H1 (cell line): ENCODE measurements around the gene POLR2A. TPM values are rescaled to one million over a fixed set of nuclear protein-coding genes. Genes with fewer than 3 reads are reported as not detected.
"Not testable (repeated sequence)": the region's sequence is repeated elsewhere in the genome, so short reads cannot be mapped to it uniquely, and the experiment has no call there.

ENCODE experiments used
- CTCF ChIA-PET: fragments of 300-600 bp; sonication (Branson Sonifier 250); formaldehyde crosslinking; loops from one replicate; lab custom pipeline; 2021; ENCODE audit not compliant: partially characterized antibody; lab: Charles Lee
- POLR2A ChIA-PET: fragments of 300-600 bp; sonication (Branson Sonifier 250); formaldehyde crosslinking; loops from one replicate; lab custom pipeline; 2021; ENCODE audit warnings: inconsistent platforms; ENCODE audit not compliant: partially characterized antibody; lab: Charles Lee
- DNase-seq, 2 experiments: peaks; one replicate each; pipeline versions ENCODE4 v3.0.0 to v3.0.0-alpha.2; 2010 to 2022; ENCODE audit warnings: low spot score in 2 of 2, low read depth in 1 of 2, mixed read lengths in 1 of 2
- FAIRE-seq: peaks from 2 replicates; lab custom pipeline; 2011; peaks lifted over from hg19 to GRCh38; lab: Jason Lieb, UNC
- H2AFZ ChIP-seq: 2 replicates; pipeline ENCODE4 v1.8.1; 2012; ENCODE audit warnings: low read length, inconsistent platforms
- H2AK5ac ChIP-seq: 2 replicates; pipeline ENCODE4 v1.6.1; 2013; ENCODE audit warnings: low read depth, low read length
- H2BK120ac ChIP-seq: replicated peaks from 2 replicates; pipeline ENCODE3; 2013; ENCODE audit warnings: low read depth, low read length, inconsistent platforms
- H2BK12ac ChIP-seq: 2 replicates; pipeline ENCODE4 v1.6.1; 2013; ENCODE audit warnings: low read depth, low read length
- H2BK15ac ChIP-seq: 2 replicates; pipeline ENCODE4 v1.6.1; 2013; ENCODE audit warnings: low read length
- H2BK20ac ChIP-seq: 2 replicates; pipeline ENCODE4 v1.6.1; 2013; ENCODE audit warnings: low read length
- H2BK5ac ChIP-seq: 2 replicates; pipeline ENCODE4 v1.6.1; 2013; ENCODE audit warnings: low read depth, low read length
- H3K14ac ChIP-seq: 2 replicates; pipeline ENCODE4 v1.6.1; 2013; ENCODE audit warnings: inconsistent platforms; ENCODE audit not compliant: insufficient read length
- H3K18ac ChIP-seq: 2 replicates; pipeline ENCODE4 v1.6.1; 2013; ENCODE audit warnings: low read length; ENCODE audit errors: extremely low read depth
- H3K23ac ChIP-seq: 2 replicates; pipeline ENCODE4 v1.6.1; 2013; ENCODE audit warnings: inconsistent platforms; ENCODE audit not compliant: insufficient read length
- H3K23me2 ChIP-seq: 2 replicates; pipeline ENCODE4 v1.6.1; 2013; ENCODE audit warnings: low read depth, low read length
- H3K27ac ChIP-seq: 2 replicates; pipeline ENCODE4 v1.6.1; 2011; ENCODE audit warnings: low read depth, low read length, inconsistent platforms
- H3K27me3 ChIP-seq, 4 experiments: replicated peaks in 1 of 4; 1 replicate in 1 of 4; 2 replicates in 3 of 4; pipeline versions ENCODE4 v1.6.1 to v1.8.1; 2011 to 2013; ENCODE audit warnings: low read length in 3 of 4, mild to moderate bottlenecking in 3 of 4, inconsistent platforms in 2 of 4, mixed read lengths in 2 of 4, moderate library complexity in 1 of 4; ENCODE audit not compliant: control insufficient read depth in 3 of 4, insufficient read depth in 3 of 4; ENCODE audit errors: extremely low read depth in 1 of 4
- H3K36me3 ChIP-seq, 4 experiments: 2 replicates each; pipeline versions ENCODE4 v1.6.1 to v1.8.1; 2011 to 2013; ENCODE audit warnings: mild to moderate bottlenecking in 4 of 4, low read length in 3 of 4, moderate library complexity in 2 of 4, control low read depth in 1 of 4, inconsistent platforms in 1 of 4; ENCODE audit not compliant: insufficient read depth in 4 of 4, control insufficient read depth in 2 of 4
- H3K4ac ChIP-seq: replicated peaks from 2 replicates; pipeline ENCODE3; 2013; ENCODE audit warnings: low read length, low read depth, mixed read lengths, inconsistent platforms; ENCODE audit not compliant: insufficient read length
- H3K4me1 ChIP-seq, 4 experiments: replicated peaks in 1 of 4; 1 replicate in 1 of 4; 2 replicates in 3 of 4; pipeline versions ENCODE4 v1.6.1 to v1.8.1; 2011 to 2013; ENCODE audit warnings: low read length in 3 of 4, inconsistent platforms in 2 of 4, mixed read lengths in 1 of 4; ENCODE audit not compliant: insufficient read depth in 4 of 4, control insufficient read depth in 3 of 4
- H3K4me2 ChIP-seq, 2 experiments: 2 replicates each; pipeline versions ENCODE4 v1.6.1 to v1.8.1; 2011 to 2013; ENCODE audit warnings: low read depth in 2 of 2, low read length in 2 of 2, control low read depth in 1 of 2, inconsistent platforms in 1 of 2, mild to moderate bottlenecking in 1 of 2; ENCODE audit not compliant: insufficient read depth in 1 of 2
- H3K4me3 ChIP-seq, 4 experiments: fragments of 200-600, 300-600 bp in 1 of 4; sonication (generic), shearing (Covaris generic), sonication (Bioruptor Twin) in 1 of 4; 2 replicates each; pipeline versions ENCODE4 v1.5.1 to v1.8.1; 2011 to 2016; ENCODE audit warnings: low read length in 4 of 4, low read depth in 3 of 4, control low read depth in 2 of 4, inconsistent platforms in 2 of 4, mild to moderate bottlenecking in 2 of 4, mixed read lengths in 1 of 4, moderate library complexity in 1 of 4; ENCODE audit not compliant: insufficient read depth in 2 of 4; ENCODE audit errors: extremely low read depth in 1 of 4
- H3K56ac ChIP-seq: replicated peaks from 2 replicates; pipeline ENCODE3; 2013; ENCODE audit warnings: low read depth, mild to moderate bottlenecking, mixed read lengths, low read length, inconsistent platforms; ENCODE audit not compliant: insufficient read length
- H3K79me1 ChIP-seq: 2 replicates; pipeline ENCODE4 v1.6.1; 2013; ENCODE audit warnings: low read depth, low read length, control low read depth
- H3K79me2 ChIP-seq, 2 experiments: 2 replicates each; pipeline versions ENCODE4 v1.6.1 to v1.8.1; 2012 to 2013; ENCODE audit warnings: low read length in 2 of 2, mild to moderate bottlenecking in 2 of 2, inconsistent platforms in 1 of 2; ENCODE audit not compliant: insufficient read depth in 2 of 2, control insufficient read depth in 1 of 2
- H3K9ac ChIP-seq, 4 experiments: replicated peaks in 1 of 4; 1 replicate in 1 of 4; 2 replicates in 3 of 4; pipeline versions ENCODE4 v1.6.1 to v1.8.1; 2011 to 2013; ENCODE audit warnings: low read depth in 3 of 4, low read length in 3 of 4, control low read depth in 2 of 4, mild to moderate bottlenecking in 2 of 4, moderate library complexity in 2 of 4, inconsistent platforms in 1 of 4; ENCODE audit errors: extremely low read depth in 1 of 4
- H3K9me3 ChIP-seq, 2 experiments: 2 replicates each; pipeline versions ENCODE4 v1.6.1 to v1.8.1; 2012 to 2013; ENCODE audit warnings: mild to moderate bottlenecking in 2 of 2, moderate library complexity in 2 of 2, control low read depth in 1 of 2, inconsistent platforms in 1 of 2, low read depth in 1 of 2, low read length in 1 of 2, mixed read lengths in 1 of 2; ENCODE audit not compliant: insufficient read depth in 2 of 2
- H4K20me1 ChIP-seq, 2 experiments: replicated peaks in 1 of 2; 2 replicates each; pipeline versions ENCODE3 to v1.8.1; 2011 to 2013; ENCODE audit warnings: inconsistent platforms in 2 of 2, low read length in 2 of 2, mild to moderate bottlenecking in 1 of 2; ENCODE audit not compliant: insufficient read depth in 2 of 2, control insufficient read depth in 1 of 2
- H4K5ac ChIP-seq: 2 replicates; pipeline ENCODE4 v1.6.1; 2013; ENCODE audit warnings: low read length, low read depth, mixed read lengths, inconsistent platforms; ENCODE audit not compliant: insufficient read length
- H4K8ac ChIP-seq: 2 replicates; pipeline ENCODE4 v1.8.0; 2013; ENCODE audit warnings: mild to moderate bottlenecking, moderate library complexity, low read length, inconsistent platforms; ENCODE audit not compliant: insufficient read depth; ENCODE audit errors: extremely low read depth
- H4K91ac ChIP-seq: replicated peaks from 2 replicates; pipeline ENCODE3; 2013; ENCODE audit warnings: low read length, mixed read lengths, inconsistent platforms; ENCODE audit not compliant: insufficient read length
- WGBS, 2 experiments: shearing (Covaris generic) in 1 of 2; methylation state at CpG; one replicate each; pipeline versions ENCODE4 v1.1.6 to v1.1.7; 2013 to 2015; ENCODE audit warnings: low lambda C conversion rate in 2 of 2, mixed read lengths in 2 of 2, inconsistent platforms in 1 of 2, low coverage in 1 of 2, missing lambda C conversion rate in 1 of 2; ENCODE audit not compliant: insufficient replicate concordance in 2 of 2, insufficient coverage in 1 of 2, insufficient read length in 1 of 2; ENCODE audit errors: extremely low coverage in 1 of 2, missing lambda C conversion rate in 1 of 2; 5-methylcytosine and 5-hydroxymethylcytosine counted together
- polyA plus RNA-seq, 7 experiments: library from polyadenylated mRNA; depleted of rRNA in 3 of 7; stranded (reverse) in 5 of 7; unstranded in 2 of 7; fragments of >200 nt in 5 of 7; fragments of 200-250 nt in 2 of 7; gene quantifications; 1 replicate in 5 of 7; 2 replicates in 1 of 7; 4 replicates in 1 of 7; pipeline versions ENCODE4 v1.2.1 to v1.2.3, GENCODE V29; 2011 to 2013; ENCODE audit warnings: missing spikeins in 2 of 7, mixed read lengths in 2 of 7
- total RNA-seq: library from RNA; stranded (reverse); fragmentation: NEBNext Ultra II Directional; extraction: Animal tissue kit (Norgen Biotek cat#: 25700); gene quantifications from 2 replicates; pipeline ENCODE4 v1.2.1, GENCODE V29; 2021

The POLR2A gene
- total and polyA plus RNA-seq, 2 of the 8 experiments (the other 6 are each of a cell fraction or from before 2014, with no cell fraction given), result 26.8 to 150 TPM

DNA sequence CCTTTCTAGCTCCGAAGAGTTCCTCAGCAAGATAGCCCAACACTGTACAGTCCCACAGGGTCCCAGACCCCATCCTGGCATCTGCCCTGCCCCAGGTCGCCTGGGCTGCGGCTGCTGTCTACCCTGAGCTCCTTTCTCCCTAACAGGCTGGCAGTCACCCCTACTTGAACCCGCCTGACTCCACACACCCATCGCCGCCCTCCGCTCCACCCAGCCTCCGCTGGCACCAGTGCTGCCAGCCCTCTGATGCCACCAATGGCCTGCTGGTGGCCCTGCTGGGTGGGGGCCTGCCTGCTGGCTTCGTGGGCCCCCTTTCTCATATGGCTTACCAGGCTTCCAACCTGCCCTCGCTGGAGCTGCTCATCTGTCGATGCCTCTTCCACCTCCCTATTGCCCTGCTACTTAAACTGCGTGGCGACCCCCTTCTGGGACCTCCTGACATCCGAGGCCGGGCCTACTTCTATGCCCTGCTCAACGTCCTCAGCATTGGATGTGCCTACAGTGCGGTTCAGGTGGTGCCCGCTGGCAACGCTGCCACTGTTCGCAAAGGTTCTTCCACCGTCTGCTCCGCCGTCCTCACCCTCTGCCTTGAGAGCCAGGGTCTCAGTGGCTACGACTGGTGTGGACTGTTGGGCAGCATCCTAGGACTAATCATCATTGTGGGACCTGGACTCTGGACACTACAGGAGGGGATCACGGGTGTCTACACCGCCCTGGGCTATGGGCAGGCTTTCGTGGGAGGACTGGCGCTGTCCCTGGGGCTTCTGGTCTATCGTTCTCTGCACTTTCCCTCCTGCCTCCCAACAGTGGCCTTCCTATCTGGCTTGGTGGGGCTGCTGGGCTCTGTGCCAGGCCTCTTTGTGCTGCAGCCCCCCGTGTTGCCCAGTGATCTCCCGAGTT, 2.1 kb upstream of the POLR2A start:
- H3K27me3 ChIP-seq, H3K23ac ChIP-seq, H4K5ac ChIP-seq, H3K14ac ChIP-seq, H4K91ac ChIP-seq, H3K4me2 ChIP-seq, H3K36me3 ChIP-seq, H2BK120ac ChIP-seq, H3K27ac ChIP-seq, DNase-seq, H2BK20ac ChIP-seq, H4K8ac ChIP-seq, H3K4ac ChIP-seq, H2AFZ ChIP-seq, H3K4me3 ChIP-seq, H3K79me1 ChIP-seq, H3K18ac ChIP-seq, FAIRE-seq, H3K56ac ChIP-seq, H2BK5ac ChIP-seq, H3K9me3 ChIP-seq, H3K9ac ChIP-seq: not testable (repeated sequence)
- Histone ChIP-seq H3K23me2 (peaks cover 22% of the 10 kb centered on the region), H2BK12ac (peak overlapping the region; percentile 80; the same call in 1 of the 2 replicates), H2AK5ac (0 out of 2 replicates have a peak overlapping the region, but pooled peaks have one; percentile 75), H3K79me2 (peaks cover 15 to 39% of the 10 kb centered on the region in 2 experiments), H2BK15ac (0 out of 2 replicates have a peak overlapping the region, but pooled peaks have one; percentile 46), H4K20me1 (peaks cover 4 to 10% of the 10 kb centered on the region in 2 experiments), H3K4me1 (peaks cover 2 to 29% (median 22%) of the 10 kb centered on the region in 4 experiments)
- 90% methylated on average over 29 of the region's 31 CpGs; no CpG with 5 or more reads in 1 of the 2 experiments for WGBS, 2 experiments
- ChIA-PET CTCF (interaction anchor here (0.9 to 2.4 kb wide), 5 partner anchors 35 to 78 kb away, joined by 3 to 10 read pairs (median 4); partner anchors contain the start of gene TMEM102), POLR2A (interaction anchor here (0.6 to 14.3 kb wide), 6 partner anchors 17 to 126 kb away, joined by 3 to 339 read pairs (median 4); partner anchors contain the start of genes CHRNB1, FGF11, MPDU1 and TMEM102)
